ENCODE data around the gene STRN4.

GRCh38 chr19:46718157-46718933 lies 27.9 kb downstream of the STRN4 start:
- TF ChIP-seq CTCF (IDR thresholded peaks at IDR 0.05; ENCODE audit: extremely low read depth in 1 of 2, insufficient read depth in 1 of 2, low read depth in 1 of 2, low read length in 2 of 2) (no peak), MAX (IDR thresholded peaks at IDR 0.05; ENCODE audit: insufficient read depth, insufficient read length) (no peak), FOS (IDR thresholded peaks at IDR 0.05; ENCODE audit: borderline replicate concordance, insufficient read depth, low read length) (no peak), EZH2 (IDR thresholded peaks at IDR 0.05; ENCODE audit: borderline replicate concordance, low read depth, low read length, severe bottlenecking) (no peak), POLR2A (IDR thresholded peaks at IDR 0.05; ENCODE audit: low read depth, low read length) (peak; percentile 36), GATA2 (IDR thresholded peaks at IDR 0.05; ENCODE audit: insufficient read depth, insufficient read length, low read depth, low read length) (no peak)
